Urinary bladder (tissue), 4 donors: Measurements from ENCODE around the gene ZNF213. TPM values are rescaled to one million over a fixed set of nuclear protein-coding genes. Genes with fewer than 3 reads are reported as not detected.
"Not testable (repeated sequence)": the region's sequence is repeated elsewhere in the genome, so short reads cannot be mapped to it uniquely, and the experiment has no call there.

Experiments used
- DNase-seq: peaks from one replicate; pipeline ENCODE4 v3.0.0-alpha.2; 2015; ENCODE audit errors: extremely low spot score
- H3K27ac ChIP-seq: one replicate; pipeline ENCODE4 v1.5.1; 2013; ENCODE audit warnings: low read depth, mild to moderate bottlenecking, moderate library complexity
- H3K36me3 ChIP-seq: one replicate; pipeline ENCODE4 v1.6.1; 2013; ENCODE audit warnings: mild to moderate bottlenecking, moderate library complexity; ENCODE audit not compliant: insufficient read depth
- H3K4me1 ChIP-seq: one replicate; pipeline ENCODE4 v1.6.1; 2013; ENCODE audit warnings: mild to moderate bottlenecking, moderate library complexity; ENCODE audit not compliant: insufficient read depth
- H3K4me3 ChIP-seq: one replicate; pipeline ENCODE4 v1.5.1; 2013; ENCODE audit warnings: low read depth, low read length
- WGBS: extraction: QIAGEN DNeasy Blood & Tissue Kit; methylation state at CpG from one replicate; pipeline ENCODE4 v1.1.7; 2013; 5-methylcytosine and 5-hydroxymethylcytosine counted together
- polyA plus RNA-seq: library from polyadenylated mRNA; stranded (reverse); fragments of 200-250 nt; gene quantifications from one replicate; pipeline ENCODE4 v1.2.3, GENCODE V29; 2013
- total RNA-seq: library from RNA; depleted of rRNA; stranded (reverse); fragments of >200 nt; gene quantifications from one replicate; pipeline ENCODE4 v1.2.3, GENCODE V29; 2014
- donor health status: healthy with polysubstance abuse.
- donor health status: healthy.

The ZNF213 gene
- total and polyA plus RNA-seq, 2 donors, result 4.0 to 16.0 TPM

DNA sequence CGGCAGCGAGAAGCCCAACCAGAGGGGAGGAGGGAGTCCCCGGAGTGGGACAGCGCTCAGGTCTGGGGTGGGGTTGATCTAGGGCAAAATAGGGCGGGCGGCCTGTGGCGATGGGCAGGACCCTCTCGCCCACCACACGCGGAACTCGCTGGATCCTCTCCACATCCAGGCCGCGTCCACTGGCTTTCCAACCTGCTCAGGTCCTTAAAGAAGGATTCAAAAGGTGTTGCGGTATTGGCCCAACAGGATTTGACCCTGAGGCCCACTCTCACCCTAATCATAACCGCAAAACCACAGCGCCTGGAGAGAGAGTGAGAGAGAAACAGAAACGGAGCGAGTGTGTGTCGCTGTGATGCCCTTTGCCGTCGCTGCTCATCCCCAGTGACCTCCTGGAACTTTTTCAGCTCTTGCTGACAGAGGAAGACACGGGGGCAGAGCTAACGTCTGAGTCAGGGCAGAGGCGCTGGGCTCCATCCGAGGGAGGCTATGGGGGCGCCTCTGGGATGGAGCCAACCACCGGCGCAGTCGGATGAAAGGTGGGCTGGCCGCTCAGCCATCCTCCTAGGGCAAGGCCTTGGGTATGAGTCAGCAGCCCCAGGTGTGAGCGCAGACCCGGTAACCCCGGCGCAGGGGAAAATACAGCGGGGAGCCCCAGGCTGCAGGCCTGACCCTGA is 36.5 kb downstream of the ZNF213 start:
- no peak for DNase-seq
- whole genome bisulfite sequencing, result 6% methylated on average over 35 of the region's 35 CpGs
- no peaks in the 10 kb centered on the region for H3K36me3 ChIP-seq
- no peaks in the 10 kb centered on the region for H3K4me1 ChIP-seq
- H3K4me3 ChIP-seq, result no peak overlapping the region
- H3K27ac ChIP-seq, result no peak overlapping the region

DNA sequence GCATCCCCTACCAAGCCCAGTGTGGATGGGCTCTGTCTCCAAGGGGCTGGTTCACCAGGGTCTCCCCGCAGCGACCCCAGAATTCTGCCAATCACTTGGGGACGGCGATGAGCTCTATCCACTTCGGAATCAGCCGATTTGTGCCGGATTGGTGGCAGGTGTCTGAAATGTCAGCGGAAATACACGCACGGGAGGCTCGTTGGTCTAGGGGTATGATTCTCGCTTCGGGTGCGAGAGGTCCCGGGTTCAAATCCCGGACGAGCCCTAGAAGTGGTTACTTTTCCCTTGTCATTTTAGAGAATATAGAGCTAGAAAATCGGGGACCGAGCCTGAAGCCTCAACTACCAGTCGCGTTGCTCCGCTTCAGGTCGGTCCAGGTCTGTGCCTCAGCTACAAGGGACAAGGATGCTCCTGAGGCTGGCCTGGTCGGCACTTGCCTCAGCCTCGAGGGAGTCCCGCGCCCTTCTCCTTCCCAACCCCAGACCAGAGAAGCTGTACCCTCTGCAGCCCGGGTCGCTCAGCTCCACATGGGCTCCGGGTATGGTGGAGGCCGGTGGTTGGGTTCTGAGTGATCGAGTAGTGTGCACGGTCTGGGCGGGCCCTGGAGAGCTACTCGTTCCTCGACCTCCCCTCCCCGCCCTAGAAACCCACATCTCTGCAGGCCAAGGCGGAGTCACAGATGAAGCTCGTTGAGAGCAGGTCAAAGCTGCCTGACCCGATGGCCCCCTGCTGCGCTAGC is 37.2 kb downstream of the ZNF213 start:
- Histone ChIP-seq H3K36me3 (no peaks in the 10 kb centered on the region), H3K4me1 (no peaks in the 10 kb centered on the region), H3K27ac (no peak overlapping the region), H3K4me3 (no peak overlapping the region)
- no peak for DNase-seq
- WGBS, result 8% methylated on average over 41 of the region's 41 CpGs

DNA sequence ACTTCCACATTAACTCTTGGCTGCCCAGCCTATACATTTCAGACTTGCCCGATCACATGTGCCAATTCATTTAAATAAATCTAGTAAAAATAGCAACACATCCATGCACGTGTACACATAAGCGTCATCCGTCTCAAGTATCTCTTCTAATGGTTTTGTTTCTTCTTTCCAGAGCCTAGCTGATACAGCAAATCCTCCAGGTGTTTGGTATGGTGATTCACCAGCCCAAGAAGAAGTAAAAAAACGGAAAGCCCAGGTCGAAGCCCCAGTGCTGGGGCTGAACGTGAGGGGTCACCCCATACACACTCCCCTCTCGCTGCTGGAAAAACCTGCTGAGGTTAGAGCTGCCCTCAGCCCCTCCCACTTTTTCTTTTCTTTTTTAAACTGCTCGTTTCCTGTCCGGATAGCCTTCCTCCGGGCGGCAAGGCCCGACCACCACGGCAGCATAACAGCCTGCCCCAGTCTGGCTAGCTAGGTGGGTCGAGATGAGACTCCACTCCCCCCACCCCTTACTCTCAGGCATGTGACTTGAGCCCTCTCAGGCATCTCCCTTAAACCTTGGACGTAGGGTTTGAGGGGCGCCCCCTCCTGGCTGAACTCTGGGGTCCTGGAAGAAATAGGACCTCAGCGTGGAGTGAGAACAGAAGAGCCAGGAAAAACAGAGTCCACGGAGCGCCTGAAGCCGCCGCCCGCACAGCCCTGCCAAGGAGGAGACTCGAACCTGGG is 39.2 kb downstream of the ZNF213 start:
- Histone ChIP-seq H3K4me1 (no peaks in the 10 kb centered on the region), H3K4me3 (no peak overlapping the region), H3K36me3 (no peaks in the 10 kb centered on the region), H3K27ac (no peak overlapping the region)
- no peak for DNase-seq
- 4% methylated on average over 24 of the region's 24 CpGs for WGBS

DNA sequence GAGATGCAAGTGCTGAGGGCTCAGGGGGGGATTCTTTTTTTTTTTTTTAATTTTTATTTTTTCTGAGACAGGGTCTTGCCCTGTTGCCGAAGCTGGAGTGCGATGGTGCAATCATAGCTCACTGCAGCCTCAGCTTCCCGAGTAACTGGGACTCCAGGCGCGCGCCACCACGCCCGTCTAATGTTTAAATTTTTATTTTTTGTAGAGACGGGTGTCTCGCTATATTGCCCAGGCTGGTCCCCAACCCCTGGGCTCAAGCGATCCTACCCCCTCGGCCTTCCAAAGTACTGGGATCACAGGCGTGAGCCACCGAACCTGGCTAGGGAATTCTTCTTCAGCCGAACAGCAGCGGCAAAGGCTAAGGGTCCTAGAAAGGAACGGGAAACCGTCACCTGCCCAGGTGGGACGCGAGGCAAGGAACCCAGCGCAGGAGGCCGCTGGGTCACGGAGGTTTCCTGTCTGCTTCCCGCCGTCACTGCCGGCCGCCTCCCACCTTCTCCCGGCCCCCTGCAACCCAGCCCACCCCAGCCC is 39.9 kb downstream of the ZNF213 start:
- no peaks in the 10 kb centered on the region for H3K36me3 ChIP-seq
- DNase-seq, result no peak
- no peak overlapping the region for H3K4me3 ChIP-seq
- no peaks in the 10 kb centered on the region for H3K4me1 ChIP-seq
- 19% methylated on average over 28 of the region's 28 CpGs for WGBS
- no peak overlapping the region for H3K27ac ChIP-seq

DNA sequence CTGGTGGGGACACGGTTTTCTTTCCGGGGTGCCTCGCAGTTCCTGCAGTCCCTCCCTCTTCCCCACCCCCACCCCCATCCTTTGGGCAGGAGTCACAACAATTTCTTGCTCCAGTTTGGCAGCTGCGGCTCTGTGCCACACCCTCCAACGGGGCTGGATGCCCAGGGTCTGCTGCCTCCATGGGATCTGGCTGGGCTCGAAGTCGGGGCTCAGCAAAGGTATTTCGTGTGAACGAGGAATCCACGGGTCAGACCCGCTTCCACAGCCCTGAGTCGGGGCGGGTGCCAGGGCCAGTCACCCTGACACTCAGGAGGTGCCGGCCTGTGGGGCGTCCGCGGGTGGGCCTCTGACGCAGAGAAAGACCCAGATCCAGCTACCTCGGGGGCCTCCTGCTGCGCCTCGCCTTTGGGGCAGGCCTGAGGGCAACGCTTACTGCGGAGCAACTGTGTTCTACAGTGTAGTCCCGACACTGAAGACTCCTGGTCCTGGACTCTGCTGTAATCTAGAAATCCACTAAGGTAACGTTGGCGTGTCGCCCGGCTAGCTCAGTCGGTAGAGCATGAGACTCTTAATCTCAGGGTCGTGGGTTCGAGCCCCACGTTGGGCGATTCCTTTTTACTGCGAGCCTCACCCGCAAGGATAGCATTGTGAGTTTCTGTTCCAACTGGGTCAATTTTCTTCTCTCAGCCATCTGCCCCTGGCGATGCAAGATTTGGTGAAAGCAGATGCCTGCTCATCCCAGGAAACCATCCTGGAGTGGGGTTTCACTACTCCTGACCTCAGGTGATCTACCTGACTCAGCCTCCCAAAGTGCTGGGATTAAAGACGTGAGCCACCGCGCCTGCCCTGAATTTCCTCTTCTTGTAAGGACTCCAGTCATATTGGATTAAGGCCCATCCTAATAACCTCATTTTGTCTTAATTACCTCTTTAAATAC is 40.6 kb downstream of the ZNF213 start:
- Histone ChIP-seq H3K4me3 (no peak overlapping the region), H3K36me3 (no peaks in the 10 kb centered on the region), H3K27ac (no peak overlapping the region), H3K4me1 (no peaks in the 10 kb centered on the region)
- DNase-seq, result no peak
- WGBS, result 10% methylated on average over 39 of the region's 39 CpGs

DNA sequence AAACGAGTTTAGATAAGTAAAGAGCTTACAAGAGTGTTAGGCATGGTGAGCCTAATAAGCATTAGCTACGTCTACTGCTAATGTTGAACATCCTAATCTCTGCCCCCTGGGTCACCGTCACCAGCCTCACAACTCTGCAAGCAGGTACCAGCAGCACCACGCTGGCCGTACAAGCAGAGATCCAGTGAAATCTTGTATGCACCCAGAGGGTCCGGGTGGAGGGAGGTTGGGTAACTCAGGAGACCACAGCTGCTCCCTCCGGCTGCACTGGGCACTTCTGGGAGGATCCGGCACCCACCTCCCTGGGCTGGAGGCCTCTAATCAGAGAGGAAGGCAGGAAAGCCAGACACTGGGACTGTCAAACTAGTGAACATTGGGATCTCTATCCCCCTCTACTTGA is 44.8 kb downstream of the ZNF213 start:
- no peaks in the 10 kb centered on the region for H3K36me3 ChIP-seq
- no peak overlapping the region for H3K27ac ChIP-seq
- no peak for DNase-seq
- WGBS, result 69% methylated on average over 8 of the region's 8 CpGs
- H3K4me3 ChIP-seq, result no peak overlapping the region
- H3K4me1 ChIP-seq, result no peaks in the 10 kb centered on the region

DNA sequence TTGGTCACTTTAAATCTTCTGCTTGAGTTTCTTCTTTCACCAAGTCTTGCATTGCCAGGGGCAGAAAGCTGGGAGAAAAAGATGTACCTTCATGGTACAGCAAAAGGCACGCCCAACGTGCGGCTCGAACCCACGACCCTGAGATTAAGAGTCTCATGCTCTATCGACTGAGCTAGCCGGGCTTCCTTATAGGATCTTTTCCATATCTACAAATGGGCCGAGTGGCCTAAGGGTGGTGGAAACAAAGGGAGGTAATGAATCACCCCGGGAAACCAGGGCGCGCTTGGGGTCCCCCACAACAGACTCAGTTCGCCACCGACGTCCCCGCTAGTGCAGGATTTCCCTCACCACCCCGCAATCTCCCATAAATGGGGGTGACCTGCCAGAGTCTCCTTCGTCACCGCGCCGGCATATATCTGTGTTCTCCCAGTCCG is 45.6 kb downstream of the ZNF213 start:
- DNase-seq, result no peak
- H3K36me3 ChIP-seq, result no peaks in the 10 kb centered on the region
- H3K4me1 ChIP-seq, result no peaks in the 10 kb centered on the region
- 27% methylated on average over 21 of the region's 21 CpGs for WGBS
- no peak overlapping the region for H3K27ac ChIP-seq
- no peak overlapping the region for H3K4me3 ChIP-seq

DNA sequence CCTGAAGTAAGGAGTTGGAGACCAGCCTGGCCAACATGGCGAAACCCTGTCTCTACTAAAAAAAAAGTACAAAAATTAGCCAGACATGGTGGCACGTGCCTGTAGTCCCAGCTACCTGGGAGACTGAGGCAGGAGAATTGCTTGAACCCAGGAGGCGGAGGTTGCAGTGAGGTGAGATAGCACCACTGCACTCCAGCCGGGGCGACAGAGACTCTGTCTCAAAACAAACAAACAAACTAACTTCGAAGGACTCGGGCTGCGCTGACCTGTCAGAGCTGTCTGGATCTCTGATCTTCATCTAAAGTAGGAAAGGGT is 47.4 kb downstream of the ZNF213 start:
- H3K27ac ChIP-seq, H3K36me3 ChIP-seq, H3K4me3 ChIP-seq, DNase-seq, H3K4me1 ChIP-seq: not testable (repeated sequence)
- 34% methylated on average over 8 of the region's 8 CpGs for WGBS

DNA sequence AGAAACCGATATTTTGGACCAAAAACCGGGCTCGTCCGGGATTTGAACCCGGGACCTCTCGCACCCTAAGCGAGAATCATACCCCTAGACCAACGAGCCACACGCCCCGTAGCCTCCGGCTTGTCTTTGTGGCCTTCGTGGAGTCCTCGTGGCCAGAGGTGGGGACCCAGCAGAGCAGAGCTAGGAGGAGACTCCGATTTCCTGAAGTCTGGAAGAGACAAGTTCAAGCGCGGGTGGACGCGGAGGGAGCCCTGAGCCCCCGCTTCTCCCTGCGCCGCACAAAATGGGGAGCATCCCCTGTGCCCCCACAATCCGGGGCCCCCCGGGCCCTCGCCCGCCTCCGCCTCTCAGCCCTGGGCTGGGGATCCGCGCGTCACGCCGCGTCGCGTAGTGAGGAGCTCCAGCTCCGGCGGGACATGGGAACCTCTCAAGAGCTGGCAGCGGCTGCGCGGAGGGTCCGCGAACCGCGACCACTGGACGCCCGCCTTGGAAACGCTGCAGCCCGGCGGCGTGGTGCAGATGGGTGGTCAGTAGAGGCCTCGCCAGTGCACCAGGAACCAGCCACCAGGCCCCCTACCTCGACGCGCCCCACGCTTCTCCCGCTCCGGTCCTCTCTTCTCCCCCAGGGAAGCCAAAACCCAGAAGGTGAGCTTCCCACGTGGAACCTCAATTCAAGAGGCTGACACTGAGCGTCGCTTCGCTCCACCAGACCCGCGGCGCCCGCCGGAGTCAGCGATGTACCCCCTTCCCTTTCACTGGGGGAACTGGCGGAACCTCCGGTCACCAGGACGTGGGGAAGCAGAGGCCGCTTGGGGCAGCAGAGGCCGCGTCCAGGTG is 48.0 kb downstream of the ZNF213 start:
- WGBS, result under 1% methylated on average over 72 of the region's 72 CpGs

DNA sequence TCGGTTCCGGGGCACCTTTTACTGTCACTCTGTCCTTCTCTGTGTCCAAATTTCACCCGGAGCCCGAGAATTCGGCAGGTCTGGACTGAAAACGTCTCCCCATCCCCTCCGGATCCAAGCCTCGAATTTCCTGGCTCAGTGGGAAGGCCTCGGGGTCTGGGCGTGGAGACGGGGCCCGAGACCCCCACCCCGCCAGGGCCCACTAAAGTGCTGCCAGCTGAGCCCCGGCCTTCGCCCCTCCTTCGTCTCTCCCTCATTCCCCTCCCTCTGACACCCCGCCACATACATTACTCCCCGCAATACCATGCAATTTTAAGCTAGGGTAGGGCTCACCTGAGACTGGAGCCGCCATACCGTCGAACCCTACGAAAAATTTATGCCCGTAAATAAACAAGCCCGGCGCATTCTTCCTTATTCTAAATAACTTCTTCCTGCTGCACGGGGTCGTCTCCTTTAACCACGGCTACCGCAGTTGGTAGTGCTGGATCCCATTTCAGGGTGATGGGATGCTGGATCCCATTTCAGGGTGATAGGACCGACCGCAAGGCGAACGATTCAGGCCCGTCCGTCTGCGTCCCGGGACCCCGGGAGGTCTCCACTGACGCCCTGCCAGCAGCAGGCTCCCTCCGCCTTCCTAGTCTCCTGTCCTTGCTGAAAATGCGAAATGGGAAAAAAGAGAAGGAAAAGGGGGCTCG is 48.8 kb downstream of the ZNF213 start:
- Histone ChIP-seq H3K4me3 (peak overlapping the region; percentile 4), H3K4me1 (no peaks in the 10 kb centered on the region), H3K27ac (no peak overlapping the region), H3K36me3 (no peaks in the 10 kb centered on the region)
- 2% methylated on average over 42 of the region's 42 CpGs for WGBS
- no peak for DNase-seq

More for the DNA sequence above, 48.0 kb downstream of the ZNF213 start:
- Histone ChIP-seq H3K4me3 (peak overlapping the region; percentile 4), H3K36me3 (no peaks in the 10 kb centered on the region), H3K4me1 (no peaks in the 10 kb centered on the region), H3K27ac (no peak overlapping the region)
- DNase-seq, result no peak

DNA sequence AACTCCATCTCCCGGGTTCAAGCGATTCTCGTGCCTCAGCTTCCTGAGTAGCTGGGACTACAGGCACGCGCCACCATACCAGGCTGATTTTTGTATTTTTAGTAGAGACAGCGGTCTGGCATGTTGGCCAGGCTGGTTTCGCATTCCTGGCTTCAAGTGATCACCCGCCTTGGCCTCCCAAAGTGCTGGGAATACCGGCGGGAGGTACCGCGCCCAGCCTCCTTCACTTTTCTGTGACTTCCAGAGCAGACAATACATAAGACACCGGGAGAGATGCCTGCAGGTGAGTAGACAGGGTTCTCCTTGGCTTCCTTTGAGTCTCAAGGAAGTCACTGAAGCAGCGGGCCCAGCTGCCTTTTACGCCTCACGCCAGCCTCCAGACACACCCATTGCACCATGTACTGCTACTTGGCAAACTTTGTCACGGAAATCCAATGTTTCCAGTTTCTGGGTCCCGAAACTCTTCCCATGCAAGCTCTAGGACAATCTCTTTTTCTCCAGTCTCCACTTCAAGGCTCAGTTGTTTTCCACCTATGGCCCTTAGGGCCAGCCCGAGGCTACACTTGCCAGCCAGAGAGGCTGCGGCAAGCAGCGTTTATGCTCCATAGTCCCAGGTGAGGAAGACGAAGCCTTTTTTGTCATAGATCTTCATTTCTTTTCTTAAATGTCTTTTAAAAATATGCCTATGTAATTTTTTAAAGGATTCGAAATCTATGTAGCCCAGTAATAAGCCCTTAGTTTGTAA is 52.3 kb downstream of the ZNF213 start:
- no peaks in the 10 kb centered on the region for H3K36me3 ChIP-seq
- WGBS, result 77% methylated on average over 23 of the region's 23 CpGs
- H3K4me1 ChIP-seq, result peaks cover 2% of the 10 kb centered on the region
- no peak for DNase-seq
- no peak overlapping the region for H3K27ac ChIP-seq
- no peak overlapping the region for H3K4me3 ChIP-seq
